Left ventricle myocardium inferior (tissue), 1 donor: Measurements from ENCODE around the gene CENPU. TPM values are rescaled to one million over a fixed set of nuclear protein-coding genes. Genes with fewer than 3 reads are reported as not detected.
"Not testable (repeated sequence)": the region's sequence is repeated elsewhere in the genome, so short reads cannot be mapped to it uniquely, and the experiment has no call there.

Experiments
- DNase-seq: peaks from one replicate; pipeline ENCODE4 v3.0.0-alpha.2; 2020
- H3K27ac ChIP-seq: fragments of 200-600 bp; replicated peaks from 2 replicates; pipeline ENCODE4 v1.8.0; 2021
- H3K27me3 ChIP-seq: fragments of 200-600 bp; 2 replicates; pipeline ENCODE4 v1.8.0; 2021; ENCODE audit warnings: low read depth
- H3K36me3 ChIP-seq: fragments of 200-600 bp; 2 replicates; pipeline ENCODE4 v1.8.0; 2021
- H3K4me1 ChIP-seq: fragments of 200-600 bp; 2 replicates; pipeline ENCODE4 v1.8.0; 2021
- H3K4me3 ChIP-seq: fragments of 200-600 bp; 2 replicates; pipeline ENCODE4 v1.8.0; 2021; ENCODE audit warnings: mild to moderate bottlenecking, moderate library complexity
- H3K9me3 ChIP-seq: fragments of 200-600 bp; replicated peaks from 2 replicates; pipeline ENCODE4 v1.8.0; 2021
- CTCF ChIP-seq: fragments of 200-600 bp; IDR thresholded peaks from 2 replicates; pipeline ENCODE4 v1.8.0; 2021; ENCODE audit warnings: antibody characterized with exemption, mild to moderate bottlenecking, borderline replicate concordance
- intact Hi-C: fragments of 100-400 bp; cut with micrococcal nuclease; formaldehyde crosslinking; loops from one replicate; pipeline ENCODE4 v1.11.0; 2022
- long read RNA-seq: library from polyadenylated mRNA; unstranded; transcript quantifications from one replicate; pipeline ENCODE4 v2.0.0, GENCODE V29; 2021
- total RNA-seq: library from RNA; stranded (reverse); fragmentation: NEBNext Ultra II Directional; extraction: Animal tissue kit (Norgen Biotek cat#: 25700); gene quantifications from one replicate; pipeline ENCODE4 v1.2.1, GENCODE V29; 2021
- donor health status: DM: no; HTN: yes; CAD: no; lungs with severe emphysema.

Gene CENPU
- total RNA-seq = 1.8 TPM
- long read RNA-seq, partial matches to known transcripts = 0 of 4 reads
- long read RNA-seq, other reads (novel, unspliced or antisense) = 1 of 4 reads

- peak within 1 kb of the TSS; percentile 74 for H3K4me3 ChIP-seq
- H3K27ac ChIP-seq = peak within 1 kb of the TSS; percentile 78
- no peak for TF ChIP-seq CTCF
- peak; percentile 95 for DNase-seq
- peaks cover 24% of the 10 kb centered on the region for H3K4me1 ChIP-seq
- intact Hi-C loops = no loop called here
- no peaks in the 10 kb centered on the region for H3K36me3 ChIP-seq
- no peaks in the 10 kb centered on the region for H3K9me3 ChIP-seq
- H3K27me3 ChIP-seq = no peaks in the 10 kb centered on the region
These were observed at the start of gene CENPU for GRCh38 chr4:184733654-184734524. TSS of gene CENPU (minus strand) at chr4:184734096. CDS start at chr4:184734062, 34 bp downstream.

- no peaks in the 10 kb centered on the region for H3K27me3 ChIP-seq
- H3K36me3 ChIP-seq = peaks cover 91% of the 10 kb centered on the region
- intact Hi-C loops = no loop called here
- H3K9me3 ChIP-seq = no peaks in the 10 kb centered on the region
- DNase-seq = no peak
- H3K4me1 ChIP-seq = peaks cover 15% of the 10 kb centered on the region
- no peak for TF ChIP-seq CTCF
- H3K4me3 ChIP-seq = no peak overlapping the region
- no peak overlapping the region for H3K27ac ChIP-seq
These were observed 49.0 kb upstream of the CENPU start for GRCh38 chr4:184782731-184783373.

GRCh38 chr4:184779160-184779559, 45.3 kb upstream of the CENPU start:
- DNase-seq, H3K27ac ChIP-seq, H3K9me3 ChIP-seq, H3K27me3 ChIP-seq, H3K4me3 ChIP-seq, intact Hi-C loops: not testable (repeated sequence)
- H3K4me1 ChIP-seq = peaks cover 32% of the 10 kb centered on the region
- H3K36me3 ChIP-seq = peaks cover 86% of the 10 kb centered on the region

GRCh38 chr4:184778325-184778724, 44.4 kb upstream of the CENPU start:
- H3K4me1 ChIP-seq = peaks cover 28% of the 10 kb centered on the region
- no peak overlapping the region for H3K27ac ChIP-seq
- no peaks in the 10 kb centered on the region for H3K27me3 ChIP-seq
- no peak for DNase-seq
- no peak overlapping the region for H3K4me3 ChIP-seq
- H3K9me3 ChIP-seq = no peaks in the 10 kb centered on the region
- no peak for TF ChIP-seq CTCF
- peaks cover 86% of the 10 kb centered on the region for H3K36me3 ChIP-seq
- intact Hi-C loops = no loop called here

- no peaks in the 10 kb centered on the region for H3K27me3 ChIP-seq
- TF ChIP-seq CTCF = no peak
- no peaks in the 10 kb centered on the region for H3K9me3 ChIP-seq
- no peak overlapping the region for H3K4me3 ChIP-seq
- H3K36me3 ChIP-seq = peaks cover 88% of the 10 kb centered on the region
- peak overlapping the region; percentile 41 for H3K27ac ChIP-seq
- no peak for DNase-seq
- intact Hi-C loops = no loop called here
- H3K4me1 ChIP-seq = peaks cover 22% of the 10 kb centered on the region
These were observed 42.9 kb upstream of the CENPU start for GRCh38 chr4:184776821-184777220.
